Measurements from ENCODE around the gene SLC39A8. TPM values are rescaled to one million over a fixed set of nuclear protein-coding genes. Genes with fewer than 3 reads are reported as not detected.

The SLC39A8 gene
- total RNA-seq, 1 donor = 14.7 TPM

- H3K4me3 ChIP-seq (ENCODE audit: low read depth, low read length) = no peak overlapping the region
- no peak for TF ChIP-seq CTCF (IDR thresholded peaks at IDR 0.05; ENCODE audit: insufficient read depth, low read length)
- no peak for DNase-seq (ENCODE audit: low read depth)
Measured at GRCh38 chr4:102259081-102259480, 86.2 kb downstream of the SLC39A8 start.

- DNase-seq (ENCODE audit: low read depth) = no peak
- TF ChIP-seq CTCF (IDR thresholded peaks at IDR 0.05; ENCODE audit: insufficient read depth, low read length) = no peak
Measured at GRCh38 chr4:102256321-102256720, 89.0 kb downstream of the SLC39A8 start.

GRCh38 chr4:102253860-102254259 is 91.4 kb downstream of the SLC39A8 start:
- TF ChIP-seq CTCF (IDR thresholded peaks at IDR 0.05; ENCODE audit: insufficient read depth, low read length) = no peak
- DNase-seq (ENCODE audit: low read depth) = no peak
- H3K4me3 ChIP-seq (ENCODE audit: low read depth, low read length) = no peak overlapping the region

More at GRCh38 chr4:102256321-102256720, 89.0 kb downstream of the SLC39A8 start:
- H3K4me3 ChIP-seq (ENCODE audit: low read depth, low read length) = no peak overlapping the region

GRCh38 chr4:102252171-102252570 is 93.1 kb downstream of the SLC39A8 start:
- no peak for DNase-seq (ENCODE audit: low read depth)
- no peak for TF ChIP-seq CTCF (IDR thresholded peaks at IDR 0.05; ENCODE audit: insufficient read depth, low read length)
- no peak overlapping the region for H3K4me3 ChIP-seq (ENCODE audit: low read depth, low read length)

- no peak for TF ChIP-seq CTCF (IDR thresholded peaks at IDR 0.05; ENCODE audit: insufficient read depth, low read length)
- no peak overlapping the region for H3K4me3 ChIP-seq (ENCODE audit: low read depth, low read length)
- DNase-seq (ENCODE audit: low read depth) = no peak
Measured at GRCh38 chr4:102250341-102250740, 94.9 kb downstream of the SLC39A8 start.

GRCh38 chr4:102247041-102247440 is 98.2 kb downstream of the SLC39A8 start:
- no peak for TF ChIP-seq CTCF (IDR thresholded peaks at IDR 0.05; ENCODE audit: insufficient read depth, low read length)
- H3K4me3 ChIP-seq (ENCODE audit: low read depth, low read length) = no peak overlapping the region
- peak; percentile 33 for DNase-seq (ENCODE audit: low read depth)

- no peak overlapping the region for H3K4me3 ChIP-seq (ENCODE audit: low read depth, low read length)
- TF ChIP-seq CTCF (IDR thresholded peaks at IDR 0.05; ENCODE audit: insufficient read depth, low read length) = no peak
Measured at GRCh38 chr4:102246416-102246815, 98.9 kb downstream of the SLC39A8 start.

More at GRCh38 chr4:102246416-102246815, 98.9 kb downstream of the SLC39A8 start:
- no peak for DNase-seq (ENCODE audit: low read depth)

All from fibroblast of the aortic adventitia (primary cell).